ENCODE results near the gene PDE4B.

PDE4B gene

DNA sequence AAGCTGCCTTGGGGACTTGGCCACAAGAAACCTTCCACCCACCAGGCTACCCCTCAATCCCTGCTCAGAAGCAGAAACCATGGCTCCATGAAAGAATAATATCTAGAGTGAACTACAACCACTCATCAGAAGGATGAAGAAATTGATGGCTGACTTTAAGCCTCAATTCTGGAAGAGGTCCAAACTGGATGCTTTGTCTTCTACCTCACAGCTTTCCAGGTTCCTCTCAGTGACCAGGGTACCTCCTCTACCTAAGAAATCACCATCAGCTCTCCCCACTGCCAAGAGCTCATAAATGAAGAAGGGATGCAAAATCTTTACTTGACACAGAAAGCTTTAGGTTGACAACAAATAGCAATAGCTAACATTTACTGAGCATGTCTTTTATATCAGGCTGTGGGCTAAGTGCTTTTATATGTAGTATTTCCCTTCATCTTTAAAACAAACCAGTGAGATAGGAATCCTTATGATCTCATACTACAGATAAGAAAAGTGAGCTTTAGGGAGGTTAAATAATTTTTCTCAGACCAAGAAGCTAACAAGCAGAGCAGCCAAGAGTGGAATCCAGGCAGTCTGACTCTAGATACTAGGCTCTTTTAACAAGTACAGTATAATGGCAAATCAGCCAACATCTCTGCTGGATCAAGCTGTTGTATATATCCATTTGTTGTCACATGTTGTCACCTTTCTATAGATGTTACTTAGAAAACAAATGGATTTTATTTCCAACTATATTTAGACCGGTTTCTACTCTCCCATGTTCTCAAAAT, 498.3 kb downstream of the PDE4B start:
- TF ChIP-seq, protein P1, sequence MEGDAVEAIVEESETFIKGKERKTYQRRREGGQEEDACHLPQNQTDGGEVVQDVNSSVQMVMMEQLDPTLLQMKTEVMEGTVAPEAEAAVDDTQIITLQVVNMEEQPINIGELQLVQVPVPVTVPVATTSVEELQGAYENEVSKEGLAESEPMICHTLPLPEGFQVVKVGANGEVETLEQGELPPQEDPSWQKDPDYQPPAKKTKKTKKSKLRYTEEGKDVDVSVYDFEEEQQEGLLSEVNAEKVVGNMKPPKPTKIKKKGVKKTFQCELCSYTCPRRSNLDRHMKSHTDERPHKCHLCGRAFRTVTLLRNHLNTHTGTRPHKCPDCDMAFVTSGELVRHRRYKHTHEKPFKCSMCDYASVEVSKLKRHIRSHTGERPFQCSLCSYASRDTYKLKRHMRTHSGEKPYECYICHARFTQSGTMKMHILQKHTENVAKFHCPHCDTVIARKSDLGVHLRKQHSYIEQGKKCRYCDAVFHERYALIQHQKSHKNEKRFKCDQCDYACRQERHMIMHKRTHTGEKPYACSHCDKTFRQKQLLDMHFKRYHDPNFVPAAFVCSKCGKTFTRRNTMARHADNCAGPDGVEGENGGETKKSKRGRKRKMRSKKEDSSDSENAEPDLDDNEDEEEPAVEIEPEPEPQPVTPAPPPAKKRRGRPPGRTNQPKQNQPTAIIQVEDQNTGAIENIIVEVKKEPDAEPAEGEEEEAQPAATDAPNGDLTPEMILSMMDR (IDR thresholded peaks at IDR 0.05; ENCODE audit: low read length), result no peak
- no peak for TF ChIP-seq EZH2 (IDR thresholded peaks at IDR 0.05; ENCODE audit: borderline replicate concordance, low read length)
- H3F3A ChIP-seq (ENCODE audit: insufficient read depth, low read length), result no peaks in the 10 kb centered on the region
- H3K27me3 ChIP-seq (ENCODE audit: insufficient read depth, low read length), result no peaks in the 10 kb centered on the region
- no peaks in the 10 kb centered on the region for H3K36me3 ChIP-seq (ENCODE audit: insufficient read depth, low read length)
- H3K4me3 ChIP-seq (ENCODE audit: low read depth, low read length, poor library complexity, severe bottlenecking), result no peak overlapping the region
- no peaks in the 10 kb centered on the region for H4K20me1 ChIP-seq (ENCODE audit: insufficient read depth, low read length)
- H2AFZ ChIP-seq (ENCODE audit: low read length), result no peak overlapping the region
- no peaks in the 10 kb centered on the region for H3K9me2 ChIP-seq (ENCODE audit: low read depth, low read length)
- H3K4me2 ChIP-seq (ENCODE audit: low read length), result no peak overlapping the region
- no peak overlapping the region for H3K9ac ChIP-seq (ENCODE audit: low read length)
- H3K9me3 ChIP-seq (ENCODE audit: low read length), result no peaks in the 10 kb centered on the region
- H3K4me1 ChIP-seq (ENCODE audit: insufficient read depth, low read length, severe bottlenecking), result no peaks in the 10 kb centered on the region
- H3K27ac ChIP-seq (ENCODE audit: low read depth, low read length, poor library complexity, severe bottlenecking), result no peak overlapping the region
- H3K79me2 ChIP-seq (ENCODE audit: insufficient read depth, low read length), result no peaks in the 10 kb centered on the region

DNA sequence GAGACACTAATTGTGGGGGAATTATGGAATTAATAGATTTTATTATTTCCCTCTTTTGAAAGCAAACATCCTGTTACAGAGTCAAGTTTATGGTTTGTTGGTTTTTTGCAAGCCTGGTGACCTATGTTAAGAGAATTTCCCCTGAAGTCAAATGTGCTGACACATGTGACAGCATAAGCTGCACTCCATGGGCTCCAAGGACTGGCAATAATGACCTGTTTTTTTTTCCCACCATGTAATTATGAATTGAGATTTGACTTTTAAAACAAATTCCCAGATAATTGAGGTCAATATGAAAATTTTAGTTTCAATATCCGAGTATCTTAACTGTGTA, 498.8 kb downstream of the PDE4B start:
- TF ChIP-seq, protein P1 (IDR thresholded peaks at IDR 0.05; ENCODE audit: low read length), result no peak
- no peak for TF ChIP-seq EZH2 (IDR thresholded peaks at IDR 0.05; ENCODE audit: borderline replicate concordance, low read length)
- no peaks in the 10 kb centered on the region for H3K9me3 ChIP-seq (ENCODE audit: low read length)
- H3K27me3 ChIP-seq (ENCODE audit: insufficient read depth, low read length), result no peaks in the 10 kb centered on the region
- no peak overlapping the region for H3K4me3 ChIP-seq (ENCODE audit: low read depth, low read length, poor library complexity, severe bottlenecking)
- no peaks in the 10 kb centered on the region for H3K36me3 ChIP-seq (ENCODE audit: insufficient read depth, low read length)
- no peaks in the 10 kb centered on the region for H4K20me1 ChIP-seq (ENCODE audit: insufficient read depth, low read length)
- H2AFZ ChIP-seq (ENCODE audit: low read length), result no peak overlapping the region
- H3K9me2 ChIP-seq (ENCODE audit: low read depth, low read length), result no peaks in the 10 kb centered on the region
- no peak overlapping the region for H3K9ac ChIP-seq (ENCODE audit: low read length)
- H3K79me2 ChIP-seq (ENCODE audit: insufficient read depth, low read length), result no peaks in the 10 kb centered on the region
- no peak overlapping the region for H3K4me2 ChIP-seq (ENCODE audit: low read length)
- H3F3A ChIP-seq (ENCODE audit: insufficient read depth, low read length), result no peaks in the 10 kb centered on the region
- H3K4me1 ChIP-seq (ENCODE audit: insufficient read depth, low read length, severe bottlenecking), result no peaks in the 10 kb centered on the region
- H3K27ac ChIP-seq (ENCODE audit: low read depth, low read length, poor library complexity, severe bottlenecking), result no peak overlapping the region

DNA sequence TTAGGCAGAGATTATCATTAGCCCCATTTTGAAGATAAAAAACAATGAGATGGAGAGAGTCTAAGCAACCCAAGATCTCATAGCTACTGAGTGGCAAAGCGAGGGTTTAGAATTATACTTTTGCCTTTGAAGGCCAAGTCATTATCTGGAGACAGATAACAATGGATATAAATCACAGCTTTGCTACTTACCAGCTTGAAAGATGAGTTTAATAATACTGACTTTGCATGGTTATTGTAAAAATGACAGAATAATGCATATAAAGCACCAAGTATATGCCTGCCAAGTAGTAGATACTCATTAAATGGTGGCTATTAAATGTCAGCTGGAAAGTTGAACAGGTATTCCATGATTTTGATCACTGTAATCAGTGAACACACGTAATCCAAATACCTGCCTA, 499.6 kb downstream of the PDE4B start:
- H3K79me2 ChIP-seq (ENCODE audit: insufficient read depth, low read length), result no peaks in the 10 kb centered on the region
- TF ChIP-seq, protein P1 (IDR thresholded peaks at IDR 0.05; ENCODE audit: low read length), result no peak
- TF ChIP-seq EZH2 (IDR thresholded peaks at IDR 0.05; ENCODE audit: borderline replicate concordance, low read length), result no peak
- no peak overlapping the region for H3K9ac ChIP-seq (ENCODE audit: low read length)
- no peaks in the 10 kb centered on the region for H3K9me2 ChIP-seq (ENCODE audit: low read depth, low read length)
- no peaks in the 10 kb centered on the region for H3K4me1 ChIP-seq (ENCODE audit: insufficient read depth, low read length, severe bottlenecking)
- H4K20me1 ChIP-seq (ENCODE audit: insufficient read depth, low read length), result no peaks in the 10 kb centered on the region
- H3K4me3 ChIP-seq (ENCODE audit: low read depth, low read length, poor library complexity, severe bottlenecking), result no peak overlapping the region
- H3K27me3 ChIP-seq (ENCODE audit: insufficient read depth, low read length), result no peaks in the 10 kb centered on the region
- no peaks in the 10 kb centered on the region for H3K9me3 ChIP-seq (ENCODE audit: low read length)
- H2AFZ ChIP-seq (ENCODE audit: low read length), result no peak overlapping the region
- no peak overlapping the region for H3K27ac ChIP-seq (ENCODE audit: low read depth, low read length, poor library complexity, severe bottlenecking)
- H3F3A ChIP-seq (ENCODE audit: insufficient read depth, low read length), result no peaks in the 10 kb centered on the region
- no peaks in the 10 kb centered on the region for H3K36me3 ChIP-seq (ENCODE audit: insufficient read depth, low read length)
- H3K4me2 ChIP-seq (ENCODE audit: low read length), result no peak overlapping the region
